ENCODE results near the gene RSPH1.

The RSPH1 gene

DNA sequence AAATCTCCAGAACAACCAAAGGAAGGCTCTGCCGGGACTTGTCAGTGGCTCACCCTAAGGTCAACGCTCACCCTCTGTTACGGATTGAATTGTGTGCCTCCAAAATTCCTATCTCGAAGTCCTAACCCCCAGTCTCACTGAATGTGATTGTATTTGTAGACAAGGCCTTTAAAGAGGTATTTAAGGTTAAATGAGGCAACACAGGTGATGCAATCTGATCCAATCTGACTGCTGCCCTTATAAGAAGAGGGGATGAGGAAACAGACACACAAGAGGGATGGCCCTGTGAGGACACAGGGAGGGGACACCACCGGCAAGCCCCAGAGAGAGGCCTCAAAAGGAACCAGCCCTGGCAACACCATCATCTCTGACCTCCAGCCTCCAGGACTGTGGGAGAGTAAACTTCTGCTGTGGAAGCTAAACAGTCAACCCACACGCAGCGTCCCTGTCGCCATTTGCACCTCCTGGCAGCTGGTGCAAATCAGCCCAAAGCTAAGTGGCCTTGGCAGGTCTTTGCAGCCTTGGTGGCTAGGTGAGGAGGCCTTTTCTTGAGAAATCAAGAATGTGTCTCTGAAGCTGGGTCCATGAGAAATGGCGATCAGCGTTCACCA lies 68.1 kb downstream of the RSPH1 start:
- no peak for DNase-seq (ENCODE audit: low read depth in 2 of 2)

DNA sequence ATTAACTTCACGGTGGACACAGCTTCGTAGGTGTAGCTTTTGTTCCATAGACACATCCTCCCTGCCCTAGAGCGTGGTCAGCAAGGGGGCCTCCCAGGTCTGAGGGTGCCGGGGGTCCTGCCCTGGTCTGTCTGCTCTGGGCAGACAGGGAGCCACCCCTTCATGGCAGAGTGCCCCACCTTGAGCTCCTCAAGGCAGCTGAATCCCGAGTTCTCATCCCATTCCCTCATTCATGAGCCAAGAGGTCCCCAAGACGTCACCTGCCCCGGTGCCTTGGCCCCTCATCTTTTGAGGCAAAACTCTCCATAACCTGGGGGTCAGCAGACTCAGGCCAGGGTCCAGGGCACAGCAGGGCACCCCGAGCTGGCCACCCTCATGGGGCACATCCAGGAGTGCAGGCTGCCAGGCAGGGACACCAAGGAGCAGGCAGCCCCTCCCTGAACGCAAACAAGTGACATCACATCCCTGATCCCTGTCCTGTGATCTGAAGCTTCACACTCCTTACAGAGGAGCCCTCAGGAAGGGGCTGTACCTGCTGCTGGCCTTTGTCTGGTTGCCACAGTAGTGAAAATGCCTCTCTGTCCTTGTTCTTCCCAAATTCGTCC lies 69.0 kb downstream of the RSPH1 start:
- no peak for DNase-seq (ENCODE audit: low read depth in 2 of 2)

DNA sequence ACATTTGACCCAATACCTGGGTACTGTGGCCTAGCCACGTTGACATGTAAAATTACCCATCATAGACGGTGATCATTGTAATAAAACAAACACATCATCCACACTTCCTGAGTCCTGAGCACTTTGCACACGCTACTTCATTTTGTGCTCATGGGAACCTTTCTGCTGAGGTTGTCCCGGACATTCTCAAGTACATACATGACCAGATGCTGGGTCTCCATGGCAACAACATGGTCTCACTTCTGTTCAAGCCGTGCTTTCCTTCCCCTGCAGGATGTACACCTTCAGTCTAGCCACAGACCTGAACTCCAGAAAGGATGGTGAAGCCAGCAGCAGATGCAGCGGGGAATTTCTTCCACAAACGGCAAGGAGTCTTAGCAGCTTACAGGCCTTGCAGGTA lies 69.6 kb downstream of the RSPH1 start:
- DNase-seq (ENCODE audit: low read depth in 2 of 2): no peak

- no peak for DNase-seq (ENCODE audit: low read depth in 2 of 2)
These were observed 70.4 kb downstream of the RSPH1 start for GRCh38 chr21:42425591-42425990.

DNA sequence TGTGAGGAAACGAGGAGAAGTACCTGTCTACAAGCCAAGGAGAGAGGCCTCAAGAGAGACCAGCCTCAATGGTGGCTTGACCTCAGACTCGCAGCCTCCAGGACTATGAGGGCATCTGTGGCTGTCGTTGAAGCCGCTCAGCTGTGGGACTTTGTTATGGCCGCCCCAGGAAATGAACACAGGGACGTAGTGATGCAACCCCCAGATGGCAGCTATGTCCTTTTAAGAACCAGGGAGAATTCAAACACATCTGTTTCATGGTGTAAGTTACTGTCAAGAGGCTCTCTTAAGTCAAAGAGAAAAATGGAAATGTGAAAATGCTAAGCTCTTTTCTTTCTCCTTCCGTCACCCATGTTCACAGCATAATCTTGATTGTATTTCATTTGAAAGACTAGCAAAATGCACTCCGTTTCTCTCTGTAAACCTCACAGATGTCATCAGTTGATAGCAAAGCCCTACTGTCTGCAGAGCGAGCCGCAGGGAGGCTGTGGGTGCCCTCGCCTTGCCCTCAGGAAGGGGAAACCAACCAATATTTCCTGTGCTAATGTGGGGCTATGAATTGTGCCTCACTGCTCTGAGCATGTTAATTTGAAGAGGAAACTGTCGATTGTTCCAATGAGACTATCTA lies 71.0 kb downstream of the RSPH1 start:
- peak; percentile 52 to 58 for DNase-seq (ENCODE audit: low read depth in 2 of 2)

- no peak for DNase-seq (ENCODE audit: low read depth in 2 of 2)
These were observed 72.3 kb downstream of the RSPH1 start for GRCh38 chr21:42423685-42424084.

- no peak for DNase-seq (ENCODE audit: low read depth in 2 of 2)
These were observed 72.8 kb downstream of the RSPH1 start for GRCh38 chr21:42423197-42423675.
